HG02885 (cell line): ENCODE results near the gene LILRA5.
"Not testable (repeated sequence)": the region's sequence is repeated elsewhere in the genome, so short reads cannot be mapped to it uniquely, and the experiment has no call there.

Experiments
- ATAC-seq: cut with Tn5 transposase; IDR thresholded peaks from one replicate; pipeline ENCODE4 v1.9.1; 2021; ENCODE audit warnings: mild to moderate bottlenecking; ENCODE audit not compliant: unreplicated experiment, poor library complexity

LILRA5 gene

GRCh38 chr19:54278056-54278455, 34.9 kb downstream of the LILRA5 start:
- not testable (repeated sequence) for ATAC-seq

DNA sequence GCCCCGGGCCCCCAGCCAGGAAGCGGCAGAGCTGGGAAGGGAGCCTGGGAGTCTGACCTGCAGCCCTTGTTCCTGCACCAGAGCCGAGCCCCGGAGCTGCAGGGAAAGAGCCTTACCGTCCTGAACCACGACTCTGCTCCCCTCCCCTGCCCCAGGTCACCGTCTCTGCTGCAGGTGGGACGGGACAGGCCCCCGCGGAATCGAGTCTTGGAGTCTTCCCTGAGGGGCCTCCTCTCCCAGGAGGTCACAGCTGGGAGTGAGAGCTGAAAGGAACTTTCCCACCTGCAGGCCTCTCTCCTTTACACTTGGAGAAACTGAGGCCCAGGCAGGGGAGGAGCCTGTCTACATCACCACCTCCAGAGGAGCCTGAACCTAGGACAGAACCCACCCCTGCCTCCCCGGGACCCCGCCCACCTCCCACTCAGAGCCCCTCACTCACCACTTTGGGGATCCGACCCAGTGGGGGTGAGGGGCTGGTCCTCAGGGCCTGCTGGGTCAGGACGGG, 35.8 kb downstream of the LILRA5 start:
- ATAC-seq = not testable (repeated sequence)

GRCh38 chr19:54275951-54276350, 37.0 kb downstream of the LILRA5 start:
- ATAC-seq = no peak

DNA sequence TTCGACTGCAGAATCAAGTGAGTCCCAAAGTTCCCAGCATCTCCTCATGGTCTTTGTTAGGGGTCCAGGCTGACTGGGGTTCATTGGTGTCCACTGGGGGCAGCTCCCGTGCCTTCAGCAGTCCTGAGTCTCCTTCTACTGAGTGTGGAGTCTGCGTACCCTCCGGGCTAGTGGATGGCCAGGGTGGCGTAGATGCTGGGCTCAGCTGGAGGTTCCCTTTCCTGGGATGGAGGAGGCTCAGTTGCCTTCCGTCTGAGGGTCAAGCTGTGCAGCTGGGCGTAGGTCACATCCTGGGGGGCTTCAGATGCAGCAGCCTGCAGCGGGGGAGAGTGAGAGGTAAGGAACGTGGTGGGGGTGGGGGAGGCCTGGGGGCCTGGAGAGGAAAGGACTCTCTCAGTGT, 38.5 kb downstream of the LILRA5 start:
- ATAC-seq = not testable (repeated sequence)

DNA sequence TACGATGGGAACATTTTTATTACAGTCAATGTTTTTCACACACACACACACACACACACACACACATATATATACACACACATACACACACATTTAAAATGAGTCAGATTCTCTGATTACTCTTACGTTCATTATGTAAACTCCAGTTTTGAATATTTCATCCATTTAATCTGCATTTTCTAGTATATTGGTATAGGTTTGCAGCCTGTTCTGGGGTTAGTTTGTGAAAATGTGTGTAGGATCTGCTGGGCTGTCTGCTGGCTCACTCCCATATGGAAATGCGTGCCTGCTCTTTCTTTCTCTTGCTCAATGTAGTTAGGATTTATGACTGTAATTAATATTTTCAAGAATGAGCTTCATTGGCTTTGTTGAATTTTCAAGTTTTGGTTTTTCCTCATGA, 39.1 kb downstream of the LILRA5 start:
- ATAC-seq = no peak

DNA sequence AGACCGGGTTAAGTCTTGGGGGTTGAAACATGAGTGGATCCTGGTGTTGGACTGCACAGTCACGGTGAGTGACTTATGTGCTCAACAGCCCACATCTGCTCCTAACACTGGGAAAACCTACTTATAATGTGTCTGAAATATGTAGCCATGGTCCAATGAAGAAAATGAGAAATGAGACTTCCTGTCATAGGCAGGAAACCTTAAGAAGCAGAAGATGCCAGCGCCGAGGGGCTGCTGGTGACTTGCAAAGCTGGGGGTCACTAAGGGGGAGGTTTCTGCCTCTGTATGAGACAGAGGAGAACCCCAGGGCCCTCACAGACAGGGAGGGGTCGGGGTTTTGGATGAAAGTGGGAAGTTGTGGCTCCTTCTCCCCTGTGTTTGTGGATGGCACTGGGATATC, 40.8 kb downstream of the LILRA5 start:
- not testable (repeated sequence) for ATAC-seq

DNA sequence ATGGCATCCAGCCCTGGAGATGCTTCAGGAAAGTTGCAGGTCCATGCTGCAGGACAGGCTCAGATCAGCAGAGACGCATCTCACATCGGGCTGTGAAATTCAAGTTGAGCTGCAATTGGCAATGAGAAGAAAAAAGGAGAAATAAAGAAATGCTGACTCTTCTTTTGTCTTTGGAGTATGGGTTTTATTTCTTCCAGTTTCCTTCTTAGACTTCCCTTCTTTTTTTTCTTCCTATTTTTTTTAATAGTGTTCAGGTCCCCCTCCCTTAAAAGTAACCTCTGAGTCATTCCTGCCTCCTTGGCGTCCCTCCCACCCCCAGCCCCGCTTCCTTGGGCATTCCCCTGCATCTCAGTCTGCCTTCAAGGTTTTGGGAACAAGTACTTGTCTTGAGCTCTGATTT, 41.4 kb downstream of the LILRA5 start:
- not testable (repeated sequence) for ATAC-seq

GRCh38 chr19:54271106-54271505, 41.9 kb downstream of the LILRA5 start:
- no peak for ATAC-seq

DNA sequence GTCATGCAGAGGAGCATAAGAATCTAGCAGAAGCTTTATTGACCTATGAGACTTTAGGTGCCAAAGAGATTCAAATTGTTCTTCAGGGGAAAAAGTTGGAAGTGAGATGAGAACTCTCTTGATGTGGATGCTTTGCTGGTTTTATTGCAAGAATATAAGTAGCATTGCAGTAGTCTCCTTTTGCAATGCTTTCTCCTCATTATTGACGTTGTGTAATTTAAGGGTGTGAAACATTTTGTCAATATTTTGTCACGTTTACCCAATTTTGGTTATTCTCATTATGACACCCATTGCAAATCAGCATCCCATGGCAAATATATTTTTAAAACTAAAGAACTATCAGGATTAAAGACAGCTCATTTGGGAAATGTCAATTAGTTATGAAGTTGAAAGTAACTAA, 44.0 kb downstream of the LILRA5 start:
- ATAC-seq = no peak

DNA sequence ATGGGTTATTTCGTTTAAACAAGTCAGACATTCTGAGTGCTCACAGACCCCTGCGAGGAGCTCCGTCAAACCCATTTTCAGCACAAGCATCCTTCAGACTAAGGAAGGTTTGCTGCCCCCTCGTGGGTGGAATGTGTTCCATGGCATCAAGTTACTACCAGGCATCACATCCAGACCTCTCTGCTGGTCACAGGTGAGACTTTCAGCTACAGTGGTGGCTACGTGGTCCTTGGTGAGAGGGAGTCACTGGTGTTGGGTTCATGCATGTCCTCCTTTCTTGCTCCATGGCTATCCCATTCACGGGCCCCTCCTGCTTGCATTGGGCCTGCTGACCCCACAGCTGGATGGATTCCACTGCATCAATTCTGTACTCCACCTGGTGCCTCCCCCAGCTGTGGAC, 46.8 kb downstream of the LILRA5 start:
- no peak for ATAC-seq

GRCh38 chr19:54262470-54262869, 50.5 kb downstream of the LILRA5 start:
- no peak for ATAC-seq

GRCh38 chr19:54262066-54262465, 50.9 kb downstream of the LILRA5 start:
- no peak for ATAC-seq

GRCh38 chr19:54257116-54257480, 55.9 kb downstream of the LILRA5 start, which contains the start of gene LILRB5:
Gene LILRB5 (minus strand): TSS chr19:54257273. CDS start chr19:54257193, 80 bp downstream.
- no peak for ATAC-seq
